Brain microvascular endothelial cell (primary cell): Measurements from ENCODE around the gene MUL1.
A peak's percentile ranks its signal among the peaks of the same experiment; 100 is the strongest.

ENCODE experiments used
- DNase-seq: peaks from one replicate; pipeline ENCODE4 v3.0.0-alpha.2; 2020
- H3K27ac ChIP-seq: fragments of 250-450 bp; sonication (Bioruptor Pico); 2 replicates; pipeline ENCODE4 v1.5.1; 2020; ENCODE audit warnings: mild to moderate bottlenecking, moderate library complexity
- H3K27me3 ChIP-seq: fragments of 250-450 bp; sonication (Bioruptor Pico); replicated peaks from 2 replicates; pipeline ENCODE4 v1.5.1; 2020; ENCODE audit warnings: mild to moderate bottlenecking
- H3K36me3 ChIP-seq: fragments of 250-450 bp; sonication (Bioruptor Pico); replicated peaks from 2 replicates; pipeline ENCODE4 v1.5.1; 2020; ENCODE audit warnings: mild to moderate bottlenecking
- H3K4me3 ChIP-seq: 2 replicates; pipeline ENCODE4 v1.5.1; 2011; ENCODE audit warnings: low read depth, mild to moderate bottlenecking, control low read depth, low read length, moderate library complexity
- in situ Hi-C: cut with HindIII; loops from 2 replicates; pipeline ENCODE4 v1.10.0; 2017; ENCODE audit warnings: low sequenced_read_pairs, low pct_ligation_motif_present
- TF ChIP-seq, protein P1 (sequence below): IDR thresholded peaks from 2 replicates; pipeline ENCODE4 v1.5.1; 2011; ENCODE audit warnings: low read depth, mild to moderate bottlenecking, moderate library complexity, low read length, control low read depth, inconsistent platforms; ENCODE audit errors: missing control alignments

MUL1 gene, protein sequence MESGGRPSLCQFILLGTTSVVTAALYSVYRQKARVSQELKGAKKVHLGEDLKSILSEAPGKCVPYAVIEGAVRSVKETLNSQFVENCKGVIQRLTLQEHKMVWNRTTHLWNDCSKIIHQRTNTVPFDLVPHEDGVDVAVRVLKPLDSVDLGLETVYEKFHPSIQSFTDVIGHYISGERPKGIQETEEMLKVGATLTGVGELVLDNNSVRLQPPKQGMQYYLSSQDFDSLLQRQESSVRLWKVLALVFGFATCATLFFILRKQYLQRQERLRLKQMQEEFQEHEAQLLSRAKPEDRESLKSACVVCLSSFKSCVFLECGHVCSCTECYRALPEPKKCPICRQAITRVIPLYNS

DNA sequence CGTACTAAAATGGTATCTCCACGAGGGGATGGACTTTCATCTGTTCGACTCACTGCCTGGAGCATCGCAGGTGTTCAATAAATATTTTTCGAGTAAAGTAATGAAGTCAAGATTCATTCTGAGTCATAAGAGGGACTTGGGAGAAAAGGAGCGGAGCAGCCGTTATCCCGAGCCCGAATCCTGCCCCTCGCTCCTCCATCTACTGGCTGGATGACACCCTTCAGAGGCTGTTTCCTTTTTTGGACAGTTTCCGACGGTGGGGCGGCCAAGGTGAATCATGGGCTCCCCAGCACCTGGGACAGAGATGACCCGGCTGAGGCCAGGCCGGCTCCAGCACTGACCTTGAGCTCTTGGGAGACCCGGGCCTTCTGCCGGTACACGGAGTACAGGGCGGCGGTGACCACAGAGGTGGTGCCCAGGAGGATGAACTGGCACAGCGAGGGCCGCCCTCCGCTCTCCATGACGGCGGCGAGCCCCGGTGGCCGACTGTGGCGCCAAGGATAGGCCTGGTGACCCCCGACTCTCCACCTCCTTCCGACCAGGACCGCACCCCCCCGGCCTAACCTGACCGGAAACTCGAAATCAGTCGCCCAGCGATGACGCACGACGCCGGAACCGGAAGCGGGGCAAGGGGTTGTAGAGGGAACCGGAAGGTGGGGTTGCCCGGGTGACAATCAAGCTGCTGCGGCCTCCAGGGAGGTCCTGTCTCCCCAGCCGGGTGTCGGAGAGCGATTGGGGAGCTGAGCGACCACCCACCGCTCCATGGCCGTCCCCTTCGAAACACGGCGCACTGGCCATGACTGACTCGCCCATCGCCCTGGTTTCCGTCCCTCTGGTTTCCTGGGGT is at the start of gene MUL1:
MUL1 (minus strand) TSS at position 588 of the 847 bp plus-strand sequence; CDS start at position 461, 127 bp downstream.
- Histone ChIP-seq H3K27me3 (no peaks in the 10 kb centered on the region), H3K4me3 (peak within 1 kb of the TSS; percentile 95), H3K36me3 (peaks cover 2% of the 10 kb centered on the region), H3K27ac (peak within 1 kb of the TSS; percentile 55)
- peak; percentile 89 for DNase-seq
- TF ChIP-seq, protein P1, sequence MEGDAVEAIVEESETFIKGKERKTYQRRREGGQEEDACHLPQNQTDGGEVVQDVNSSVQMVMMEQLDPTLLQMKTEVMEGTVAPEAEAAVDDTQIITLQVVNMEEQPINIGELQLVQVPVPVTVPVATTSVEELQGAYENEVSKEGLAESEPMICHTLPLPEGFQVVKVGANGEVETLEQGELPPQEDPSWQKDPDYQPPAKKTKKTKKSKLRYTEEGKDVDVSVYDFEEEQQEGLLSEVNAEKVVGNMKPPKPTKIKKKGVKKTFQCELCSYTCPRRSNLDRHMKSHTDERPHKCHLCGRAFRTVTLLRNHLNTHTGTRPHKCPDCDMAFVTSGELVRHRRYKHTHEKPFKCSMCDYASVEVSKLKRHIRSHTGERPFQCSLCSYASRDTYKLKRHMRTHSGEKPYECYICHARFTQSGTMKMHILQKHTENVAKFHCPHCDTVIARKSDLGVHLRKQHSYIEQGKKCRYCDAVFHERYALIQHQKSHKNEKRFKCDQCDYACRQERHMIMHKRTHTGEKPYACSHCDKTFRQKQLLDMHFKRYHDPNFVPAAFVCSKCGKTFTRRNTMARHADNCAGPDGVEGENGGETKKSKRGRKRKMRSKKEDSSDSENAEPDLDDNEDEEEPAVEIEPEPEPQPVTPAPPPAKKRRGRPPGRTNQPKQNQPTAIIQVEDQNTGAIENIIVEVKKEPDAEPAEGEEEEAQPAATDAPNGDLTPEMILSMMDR = no peak
- in situ Hi-C loops = no loop called here

DNA sequence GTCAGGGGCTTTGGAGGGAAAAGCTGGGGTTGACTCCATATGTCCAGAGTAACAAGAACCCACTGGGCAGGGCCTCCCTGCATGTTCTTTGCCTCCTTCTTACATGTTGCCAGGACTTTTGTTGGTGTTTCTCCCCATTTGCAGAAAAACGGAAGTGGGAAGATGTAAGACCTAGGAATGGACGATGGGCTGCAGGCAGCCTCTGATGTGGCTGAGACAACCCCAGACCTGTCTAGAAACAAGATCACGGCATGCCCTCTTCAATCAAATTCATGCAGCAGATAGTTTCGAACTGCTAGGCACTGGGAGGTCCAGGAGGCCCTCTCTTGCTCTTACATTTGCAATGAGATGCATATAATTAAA is 47.8 kb upstream of the MUL1 start:
- H3K36me3 ChIP-seq = no peaks in the 10 kb centered on the region
- H3K4me3 ChIP-seq = no peak overlapping the region
- TF ChIP-seq, protein P1 = no peak
- H3K27ac ChIP-seq = no peak overlapping the region
- DNase-seq = no peak
- peaks cover 55% of the 10 kb centered on the region for H3K27me3 ChIP-seq
- in situ Hi-C loops = no loop called here

DNA sequence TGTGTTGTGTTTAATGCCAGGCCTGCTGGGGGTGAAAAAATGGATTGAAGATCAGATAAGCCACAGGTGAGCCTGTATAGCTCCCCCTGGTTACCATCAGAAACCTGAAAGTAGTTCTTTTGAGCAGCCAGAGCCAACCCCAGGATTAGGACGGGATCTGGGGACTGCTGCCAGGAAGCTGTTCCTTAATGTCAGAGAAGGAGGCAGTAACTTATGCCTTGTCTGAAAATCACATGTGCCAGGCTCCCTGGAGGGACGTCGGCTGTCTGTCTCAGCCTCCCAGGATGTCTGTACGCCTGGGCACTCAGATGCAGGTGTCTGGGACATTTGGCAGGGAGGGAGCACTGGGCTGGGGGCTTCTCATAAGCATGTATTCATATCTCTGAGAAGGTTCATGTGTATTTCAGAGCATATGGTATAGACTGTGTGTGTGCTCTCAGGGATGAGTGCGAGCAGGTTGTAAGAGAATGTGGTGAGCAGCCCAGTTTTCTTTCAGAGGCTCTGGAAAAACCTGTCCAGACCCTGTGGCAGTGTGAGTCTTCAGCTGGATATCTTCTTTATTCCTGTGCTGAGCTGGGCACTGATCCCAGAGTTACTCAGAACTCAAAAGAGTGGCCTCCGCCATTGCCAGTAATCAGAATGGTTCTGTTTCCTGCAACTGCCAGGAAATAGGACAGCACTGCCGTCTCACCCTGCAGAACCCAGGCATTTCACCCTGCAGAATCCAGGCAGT is 47.2 kb upstream of the MUL1 start:
- in situ Hi-C loops = no loop called here
- TF ChIP-seq, protein P1 = no peak
- no peak for DNase-seq
- Histone ChIP-seq H3K27ac (no peak overlapping the region), H3K36me3 (no peaks in the 10 kb centered on the region), H3K4me3 (no peak overlapping the region), H3K27me3 (peaks cover 55% of the 10 kb centered on the region)

DNA sequence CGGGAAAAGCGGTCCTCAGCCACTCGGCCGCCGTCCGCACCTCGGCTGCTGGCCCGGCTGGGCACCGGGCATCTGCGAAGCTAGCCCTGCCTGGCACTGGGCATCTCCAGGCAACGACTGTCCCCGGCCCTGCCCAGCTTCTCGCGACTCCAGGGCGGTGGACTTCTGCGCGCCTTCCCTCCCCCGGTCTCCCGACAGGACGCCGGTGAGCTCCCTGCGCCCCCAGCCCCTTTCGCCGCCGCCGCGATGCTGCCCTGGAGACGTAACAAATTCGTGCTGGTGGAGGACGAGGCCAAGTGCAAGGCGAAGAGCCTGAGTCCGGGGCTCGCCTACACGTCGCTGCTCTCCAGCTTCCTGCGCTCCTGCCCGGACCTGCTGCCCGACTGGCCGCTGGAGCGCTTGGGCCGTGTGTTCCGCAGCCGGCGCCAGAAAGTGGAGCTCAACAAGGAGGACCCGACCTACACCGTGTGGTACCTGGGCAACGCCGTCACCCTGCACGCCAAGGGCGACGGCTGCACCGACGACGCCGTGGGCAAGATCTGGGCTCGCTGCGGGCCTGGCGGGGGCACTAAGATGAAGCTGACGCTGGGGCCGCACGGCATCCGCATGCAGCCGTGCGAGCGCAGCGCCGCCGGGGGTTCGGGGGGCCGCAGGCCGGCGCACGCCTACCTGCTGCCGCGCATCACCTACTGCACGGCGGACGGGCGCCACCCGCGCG is 44.9 kb upstream of the MUL1 start:
- Histone ChIP-seq H3K36me3 (no peaks in the 10 kb centered on the region), H3K27ac (no peak overlapping the region), H3K4me3 (peak overlapping the region; percentile 37), H3K27me3 (peaks cover 55% of the 10 kb centered on the region)
- no peak for DNase-seq
- in situ Hi-C loops = no loop called here
- TF ChIP-seq, protein P1 = no peak

DNA sequence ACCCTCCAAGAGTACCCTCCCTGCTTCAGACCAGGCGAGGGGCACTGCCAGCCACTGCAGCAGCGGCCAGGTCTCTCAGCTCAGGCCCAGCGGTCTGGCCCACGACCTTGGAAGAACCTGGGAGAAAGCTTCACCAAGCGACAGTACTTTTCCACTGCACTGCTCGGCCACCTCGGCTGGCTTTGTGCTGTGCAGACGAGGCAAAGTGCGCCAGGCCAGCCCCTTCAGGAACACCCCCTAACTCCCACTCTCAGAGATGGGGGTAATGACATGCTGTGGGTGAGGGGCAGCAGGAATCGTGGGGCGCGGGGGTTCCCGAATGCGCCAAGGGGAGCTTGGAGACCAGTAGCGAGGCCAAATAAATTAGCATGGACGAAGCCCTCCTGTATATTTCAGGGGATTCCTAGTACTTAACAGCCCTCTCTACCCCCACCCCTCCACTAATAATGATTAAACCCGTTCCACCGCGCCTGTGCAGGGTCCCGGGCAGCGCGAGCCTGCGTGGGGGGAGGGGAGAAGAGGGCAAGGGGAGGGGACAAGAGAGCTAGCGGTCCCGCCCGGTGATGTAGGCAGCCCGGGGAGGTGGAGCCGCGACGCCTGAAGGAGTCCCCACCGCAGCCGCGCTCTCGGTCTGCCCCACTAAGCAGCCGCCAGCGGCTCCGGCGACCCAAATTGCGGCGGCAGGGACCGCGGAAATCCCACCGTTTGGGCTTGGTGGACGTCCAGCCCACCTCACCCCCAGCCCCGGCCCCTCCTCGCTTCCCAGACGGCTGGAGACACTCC is 44.2 kb upstream of the MUL1 start, which contains the start of gene FAM43B:
FAM43B (plus strand) TSS at position 629 of the 783 bp plus-strand sequence. CDS start 401 bp downstream, outside the sequence.
- DNase-seq = no peak
- peaks cover 52% of the 10 kb centered on the region for H3K27me3 ChIP-seq

More for the DNA sequence above, 44.2 kb upstream of the MUL1 start, which contains the start of gene FAM43B:
- Histone ChIP-seq H3K36me3 (no peaks in the 10 kb centered on the region), H3K4me3 (peak within 1 kb of the TSS; percentile 37), H3K27ac (no peak within 1 kb of the TSS)
- in situ Hi-C loops = no loop called here
- TF ChIP-seq, protein P1 = no peak
